ENCODE measurements around the gene PEX12.
"Not testable (repeated sequence)": the region's sequence is repeated elsewhere in the genome, so short reads cannot be mapped to it uniquely, and the experiment has no call there.

Gene PEX12

GRCh38 chr17:35534576-35535093 lies 43.7 kb downstream of the PEX12 start:
- no peak for DNase-seq

- DNase-seq: no peak
Measured at GRCh38 chr17:35531160-35531559, 47.2 kb downstream of the PEX12 start.

- DNase-seq: no peak
Measured at GRCh38 chr17:35529866-35530265, 48.5 kb downstream of the PEX12 start.

GRCh38 chr17:35529326-35529725 lies 49.0 kb downstream of the PEX12 start:
- DNase-seq: not testable (repeated sequence)

Data from NCI-H2081 treated with DMSO at 0.1 percent for 48 hours (cell line).